Heart left ventricle (tissue), 16 donors: Measurements from ENCODE around the gene PRIMA1. TPM values are rescaled to one million over a fixed set of nuclear protein-coding genes. Genes with fewer than 3 reads are reported as not detected.

Source experiments
- ATAC-seq, 4 donors: fragments of 200-7000 bp; cut with Tn5 transposase; one replicate each; pipeline ENCODE4 v1.9.1; 2020 to 2022; ENCODE audit warnings: moderate library complexity in 4 of 4, mild to moderate bottlenecking in 3 of 4, moderate number of reproducible peaks in 1 of 4
- DNase-seq, 5 donors: peaks; one replicate each; pipeline ENCODE4 v3.0.0-alpha.2; 2020
- H3K27ac ChIP-seq, 12 donors: fragments of 200-600 bp; sonication (generic) in 4 of 12; one replicate each; pipeline versions ENCODE4 v1.5.0 to v1.8.0; 2016 to 2022; ENCODE audit warnings: mild to moderate bottlenecking in 2 of 12
- H3K27me3 ChIP-seq, 9 donors: fragments of 200-600 bp; sonication (generic) in 2 of 9; one replicate each; pipeline versions ENCODE4 v1.5.1 to v1.8.0; 2016 to 2022; ENCODE audit warnings: mild to moderate bottlenecking in 3 of 9
- H3K36me3 ChIP-seq, 9 donors: fragments of 200-600 bp; sonication (generic) in 2 of 9; one replicate each; pipeline versions ENCODE4 v1.5.0 to v1.8.0; 2018 to 2022; ENCODE audit warnings: mild to moderate bottlenecking in 2 of 9
- H3K4me1 ChIP-seq, 12 donors: fragments of 200-600 bp; sonication (generic) in 4 of 12; one replicate each; pipeline versions ENCODE4 v1.5.0 to v1.8.0; 2016 to 2022; ENCODE audit warnings: mild to moderate bottlenecking in 3 of 12
- H3K4me3 ChIP-seq, 12 donors: fragments of 200-600 bp; sonication (generic) in 4 of 12; one replicate each; pipeline versions ENCODE4 v1.5.0 to v1.8.0; 2017 to 2022; ENCODE audit warnings: mild to moderate bottlenecking in 9 of 12, moderate library complexity in 4 of 12
- H3K9me3 ChIP-seq, 12 donors: fragments of 200-600 bp; sonication (generic) in 4 of 12; one replicate each; pipeline versions ENCODE4 v1.5.0 to v1.8.0; 2016 to 2022; ENCODE audit warnings: mild to moderate bottlenecking in 1 of 12
- POLR2A ChIP-seq, 2 donors: fragments of 450-650 bp; IDR thresholded peaks; one replicate each; pipeline ENCODE4 v1.6.1; 2017; ENCODE audit warnings: antibody characterized with exemption in 2 of 2, mild to moderate bottlenecking in 2 of 2, moderate library complexity in 2 of 2
- WGBS, 4 donors: extraction: QIAGEN DNeasy Blood & Tissue Kit in 2 of 4; methylation state at CpG; one replicate each; pipeline versions ENCODE4 v1.1.5 to v1.1.7; 2013 to 2018; 5-methylcytosine and 5-hydroxymethylcytosine counted together
- intact Hi-C, 10 donors: fragments of 100-400 bp; cut with DNase I; formaldehyde crosslinking; loops; one replicate each; pipeline versions ENCODE4 v1.11.1 to v1.14.2; 2022
- polyA plus RNA-seq, 2 donors: library from polyadenylated mRNA; stranded (reverse); fragments of 200-250 nt; gene quantifications; one replicate each; pipeline ENCODE4 v1.2.3, GENCODE V29; 2013
- total RNA-seq, 9 donors: library from RNA; depleted of rRNA in 2 of 9; stranded (reverse); fragments of >200 nt in 2 of 9; fragmentation: NEBNext Ultra II Directional in 3 of 9; extraction: Animal tissue kit (Norgen Biotek cat#: 25700) in 3 of 9; gene quantifications; one replicate each; pipeline versions ENCODE4 v1.1.0 to v1.2.4, GENCODE V29; 2016 to 2023
- TF ChIP-seq, protein P1 (sequence below), 12 donors: fragments of 200-600 bp; sonication (generic) in 4 of 12; IDR thresholded peaks; one replicate each; pipeline versions ENCODE4 v1.5.0 to v1.8.0; 2018 to 2022; ENCODE audit warnings: antibody characterized with exemption in 12 of 12, mild to moderate bottlenecking in 5 of 12
- donor health status: ischemic (EF 13 %, LVEDD 7.1; RV severe dilation, severe dysfunction).
- donor health status: healthy with polysubstance abuse.
- donor health status: DM: no; HTN: yes; CAD: no.
- donor health status: DM: no; HTN: no; CAD: no.
- donor health status: ischemic (EF 25% LVEDD 6.9; RV normal size, moderate dysfunction).
- donor health status: ischemic (EF 25% LVEDD 5.7; RV mildly dilated, moderate dysfunction).
- donor health status: healthy.
- donor health status: DM: yes; HTN: yes; CAD: no.
- donor health status: ischemic (EF 35%, LVEDD 5.7; RV mildly dilated, moderate dysfunction).
- donor health status: nonischemic (EF 11% LVEDD 7.7; RV severe dilation, severe dysfunction).
- donor health status: DM: yes; HTN: yes; CAD: no.
- donor health status: PGD.
- donor health status: ischemic (EF 29% LVEDD 5.4; RV normal size, mild dysfunction).
- donor health status: nonischemic (EF 23%, LVEDD 6.1; RV moderate dilation, normal function).

PRIMA1 gene
- total and polyA plus RNA-seq, 11 donors = 1.4 to 27.5 (median 5.0) TPM

- 83 to 93% (median 86%) methylated on average over 2 of the region's 2 CpGs for WGBS, 4 donors
- Histone ChIP-seq H3K27ac (no peak overlapping the region), H3K36me3 (no peaks in the 10 kb centered on the region), H3K27me3 (peaks cover 0 to 6% (median 0%) of the 10 kb centered on the region in 9 donors), H3K9me3 (no peaks in the 10 kb centered on the region), H3K4me1 (no peaks in the 10 kb centered on the region), H3K4me3 (no peak overlapping the region)
- intact Hi-C loops = no loop called here
- ATAC-seq (no peak), DNase-seq (no peak)
- TF ChIP-seq, protein P1, sequence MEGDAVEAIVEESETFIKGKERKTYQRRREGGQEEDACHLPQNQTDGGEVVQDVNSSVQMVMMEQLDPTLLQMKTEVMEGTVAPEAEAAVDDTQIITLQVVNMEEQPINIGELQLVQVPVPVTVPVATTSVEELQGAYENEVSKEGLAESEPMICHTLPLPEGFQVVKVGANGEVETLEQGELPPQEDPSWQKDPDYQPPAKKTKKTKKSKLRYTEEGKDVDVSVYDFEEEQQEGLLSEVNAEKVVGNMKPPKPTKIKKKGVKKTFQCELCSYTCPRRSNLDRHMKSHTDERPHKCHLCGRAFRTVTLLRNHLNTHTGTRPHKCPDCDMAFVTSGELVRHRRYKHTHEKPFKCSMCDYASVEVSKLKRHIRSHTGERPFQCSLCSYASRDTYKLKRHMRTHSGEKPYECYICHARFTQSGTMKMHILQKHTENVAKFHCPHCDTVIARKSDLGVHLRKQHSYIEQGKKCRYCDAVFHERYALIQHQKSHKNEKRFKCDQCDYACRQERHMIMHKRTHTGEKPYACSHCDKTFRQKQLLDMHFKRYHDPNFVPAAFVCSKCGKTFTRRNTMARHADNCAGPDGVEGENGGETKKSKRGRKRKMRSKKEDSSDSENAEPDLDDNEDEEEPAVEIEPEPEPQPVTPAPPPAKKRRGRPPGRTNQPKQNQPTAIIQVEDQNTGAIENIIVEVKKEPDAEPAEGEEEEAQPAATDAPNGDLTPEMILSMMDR (IDR thresholded peaks at IDR 0.05) = no peak
- no peak for TF ChIP-seq POLR2A (IDR thresholded peaks at IDR 0.05)
Observed at GRCh38 chr14:93676416-93676958, 111.8 kb downstream of the PRIMA1 start.

DNA sequence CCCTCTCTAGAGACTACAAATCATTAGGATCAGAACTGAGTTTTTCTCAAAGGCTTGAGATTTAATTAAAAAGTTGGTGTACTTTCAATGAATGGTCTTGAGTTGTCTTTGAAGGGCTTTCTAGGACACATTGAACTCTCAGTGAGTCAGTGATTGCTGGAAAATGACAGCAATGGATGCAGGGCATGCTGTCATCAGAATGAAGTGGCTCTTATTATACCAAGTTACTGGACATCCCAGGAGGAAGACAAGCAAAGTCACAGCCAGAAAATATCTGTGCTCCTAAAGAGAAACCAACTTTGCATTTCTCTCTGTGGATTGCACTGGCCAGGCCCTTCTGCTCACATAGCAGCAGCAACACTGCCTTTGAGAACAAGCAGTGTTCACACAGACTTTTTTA is 112.6 kb downstream of the PRIMA1 start:
- DNase-seq = no peak
- Histone ChIP-seq H3K4me3 (no peak overlapping the region), H3K27ac (no peak overlapping the region), H3K27me3 (peaks cover 0 to 6% (median 0%) of the 10 kb centered on the region in 9 donors), H3K4me1 (no peaks in the 10 kb centered on the region), H3K36me3 (no peaks in the 10 kb centered on the region), H3K9me3 (no peaks in the 10 kb centered on the region)
- intact Hi-C loops = no loop called here
- ATAC-seq = peak in 3 of 4 donors; percentile 55 to 80 (median 77)
- no peak for TF ChIP-seq POLR2A (IDR thresholded peaks at IDR 0.05)
- TF ChIP-seq, protein P1 (IDR thresholded peaks at IDR 0.05) = no peak

GRCh38 chr14:93674343-93674742 is 113.9 kb downstream of the PRIMA1 start:
- ATAC-seq (no peak), DNase-seq (no peak)
- no peak overlapping the region for H3K4me3 ChIP-seq
- no peak overlapping the region for H3K27ac ChIP-seq
- TF ChIP-seq, protein P1 (IDR thresholded peaks at IDR 0.05) = no peak
- TF ChIP-seq POLR2A (IDR thresholded peaks at IDR 0.05) = no peak
- 83 to 100% (median 95%) methylated on average over 1 of the region's 1 CpG for WGBS, 4 donors
- no peaks in the 10 kb centered on the region for H3K36me3 ChIP-seq
- no peaks in the 10 kb centered on the region for H3K27me3 ChIP-seq
- H3K9me3 ChIP-seq = no peaks in the 10 kb centered on the region
- H3K4me1 ChIP-seq = no peaks in the 10 kb centered on the region
- intact Hi-C loops = no loop called here

DNA sequence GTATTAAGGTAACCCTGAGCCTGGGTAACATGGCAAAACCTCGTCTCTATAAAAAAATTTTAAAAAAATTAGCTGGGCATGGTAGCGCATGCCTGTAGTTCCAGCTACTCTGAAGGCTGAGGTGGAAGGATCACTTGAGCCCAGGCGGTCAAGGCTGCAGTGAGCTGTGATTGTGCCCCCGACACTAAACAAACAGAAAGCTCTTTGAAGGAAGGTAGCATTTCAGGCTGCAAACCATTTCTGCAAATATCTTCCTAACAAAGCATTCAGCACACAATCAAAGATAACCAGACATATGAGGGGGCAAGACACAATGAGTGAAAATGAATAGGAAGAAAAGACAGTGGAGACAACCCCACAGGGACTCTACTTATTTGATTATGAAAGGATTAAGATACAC is 118.7 kb downstream of the PRIMA1 start:
- Histone ChIP-seq H3K27me3 (no peaks in the 10 kb centered on the region), H3K4me1 (no peaks in the 10 kb centered on the region), H3K36me3 (no peaks in the 10 kb centered on the region), H3K27ac (no peak overlapping the region), H3K4me3 (no peak overlapping the region), H3K9me3 (peaks cover 0 to 27% (median 15%) of the 10 kb centered on the region in 12 donors)
- no peak for TF ChIP-seq POLR2A (IDR thresholded peaks at IDR 0.05)
- TF ChIP-seq, protein P1 (IDR thresholded peaks at IDR 0.05) = no peak
- DNase-seq (no peak), ATAC-seq (no peak)
- WGBS, 4 donors = 83 to 90% (median 86%) methylated on average over 4 of the region's 4 CpGs
- intact Hi-C loops = loop anchor here in 1 of 10 donors (10.0 kb wide), 1 partner anchor 115 kb away; the partner anchor contains the start of gene PRIMA1

Other genes with a start within 250 kb of the PRIMA1 start
- gene FAM181A, start 138.9 kb upstream of the PRIMA1 start, total RNA-seq = not detected
- not detected for gene FAM181A, start 138.9 kb upstream of the PRIMA1 start, polyA plus RNA-seq
- 100 to 1,000 TPM in 8 of 9 donors, 10 to 100 TPM in 1; 95.8 to 411 (median 166) TPM for gene ASB2, start 188.1 kb upstream of the PRIMA1 start, total RNA-seq
- gene ASB2, start 188.1 kb upstream of the PRIMA1 start, polyA plus RNA-seq = 100 to 1,000 TPM in 1 of 2 donors, 10 to 100 TPM in 1; 22.4 to 289 TPM
- 1 to 10 TPM in 3 of 9 donors, under 1 TPM in 3, not detected in 3; 0.26 to 1.4 (median 0.95) TPM for gene CCDC197, start 208.8 kb upstream of the PRIMA1 start, total RNA-seq
- under 1 TPM in 1 of 2 donors, not detected in 1; 0.23 TPM for gene CCDC197, start 208.8 kb upstream of the PRIMA1 start, polyA plus RNA-seq
- gene OTUB2, start 237.9 kb upstream of the PRIMA1 start, total RNA-seq = under 1 TPM; 0.09 to 0.60 (median 0.38) TPM
- gene OTUB2, start 237.9 kb upstream of the PRIMA1 start, polyA plus RNA-seq = under 1 TPM; 0.19 to 0.50 TPM